ENCODE results near the gene HPCAL1.
A peak's percentile ranks its signal among the peaks of the same experiment; 100 is the strongest.

HPCAL1 gene

DNA sequence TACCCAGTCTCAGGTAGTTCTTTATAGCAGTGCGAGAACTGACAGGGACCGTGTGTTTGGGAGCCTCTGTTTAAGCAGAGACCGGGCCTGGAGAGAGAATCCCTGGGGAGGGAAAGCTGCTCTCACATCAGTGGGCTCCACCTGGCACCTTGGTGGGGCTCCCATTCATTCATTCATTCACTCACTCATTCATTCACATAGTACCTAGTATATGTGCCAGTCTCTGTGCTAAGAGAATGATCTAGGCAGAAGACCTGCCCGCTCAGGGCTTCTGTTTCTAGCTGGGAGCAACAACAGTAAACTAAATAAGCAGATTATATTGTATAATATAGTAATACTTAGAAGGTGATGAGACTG is 17.8 kb downstream of the HPCAL1 start:
- no peak for DNase-seq (ENCODE audit: low read depth in 2 of 3, low spot score in 2 of 3)

DNA sequence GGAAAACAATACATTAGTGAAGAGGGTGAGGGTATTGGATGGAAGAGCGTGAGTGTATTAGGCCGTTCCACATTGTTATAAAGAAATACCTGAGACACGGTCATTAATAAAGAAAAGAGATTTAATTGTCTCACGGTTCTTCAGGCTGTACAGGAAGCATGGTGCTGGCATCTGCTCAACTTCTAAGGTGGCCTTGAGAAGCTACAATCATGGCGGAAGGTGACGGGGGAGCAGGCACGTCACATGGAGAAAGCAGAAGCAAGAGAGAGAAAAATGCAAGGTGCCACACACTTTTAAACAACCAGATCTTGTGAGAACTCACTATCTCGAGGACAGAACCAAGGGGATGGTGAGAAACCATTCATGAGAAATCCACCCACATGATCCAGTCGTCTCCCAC is 18.2 kb downstream of the HPCAL1 start:
- no peak for DNase-seq (ENCODE audit: low read depth in 2 of 3, low spot score in 2 of 3)

DNA sequence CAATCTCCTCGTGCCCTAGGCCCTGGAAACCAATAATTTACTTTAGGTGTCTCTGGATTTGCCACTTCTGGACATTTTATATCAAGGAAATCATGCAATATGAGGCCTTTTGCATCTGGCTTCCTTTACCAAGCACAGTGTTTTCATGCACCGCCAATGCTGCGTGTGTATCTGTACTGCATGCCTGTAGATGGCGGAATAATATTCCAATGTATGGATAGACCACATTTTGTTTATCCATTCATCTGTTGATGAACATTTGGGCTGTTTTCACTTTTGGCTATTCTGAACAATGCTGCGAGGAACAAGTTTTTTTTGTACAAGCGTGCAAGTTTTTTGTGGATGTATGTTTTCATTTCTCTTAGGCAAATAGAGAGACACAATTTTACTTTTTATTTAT is 18.9 kb downstream of the HPCAL1 start:
- DNase-seq (ENCODE audit: low read depth in 2 of 3, low spot score in 2 of 3) = no peak

DNA sequence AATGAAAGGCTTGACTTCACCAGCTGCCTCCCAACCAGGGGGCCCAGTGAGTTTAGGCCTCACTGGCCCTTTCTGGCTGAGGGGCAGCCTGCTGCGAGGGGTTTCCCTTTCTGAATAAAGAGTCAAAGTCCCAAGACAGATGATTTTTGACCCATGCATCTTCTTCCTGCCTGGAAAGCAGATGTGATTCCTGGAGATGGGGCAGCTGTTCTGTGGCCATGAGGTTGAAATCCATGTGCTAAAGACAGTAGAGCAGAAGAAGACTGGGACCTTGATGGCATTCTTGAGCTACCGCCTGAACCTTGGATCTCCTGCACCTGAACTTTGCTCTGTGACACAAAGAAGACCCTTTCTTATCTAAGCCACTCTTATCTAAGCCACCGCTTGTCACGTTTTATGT is 19.8 kb downstream of the HPCAL1 start:
- DNase-seq (ENCODE audit: low read depth in 2 of 3, low spot score in 2 of 3) = no peak

DNA sequence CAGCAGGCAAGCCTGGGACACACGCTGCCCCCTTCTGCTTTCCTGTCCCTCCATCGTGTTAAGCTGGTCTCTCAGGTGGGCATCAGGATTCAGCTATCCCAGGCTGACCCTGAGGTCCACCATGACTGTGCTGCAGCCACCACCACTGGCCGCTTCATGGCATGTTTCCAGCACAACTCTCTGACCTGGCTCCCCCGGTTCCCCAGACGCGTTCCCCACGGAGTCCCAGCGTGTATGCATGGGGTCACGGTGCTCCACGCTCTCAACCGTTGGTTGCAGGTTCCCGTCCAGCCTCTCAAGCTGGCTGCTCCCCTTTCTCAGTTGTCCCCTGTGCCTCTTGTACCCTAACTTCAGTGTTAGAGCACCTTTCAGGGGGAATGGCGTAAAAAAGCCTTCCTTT is 20.3 kb downstream of the HPCAL1 start:
- no peak for DNase-seq (ENCODE audit: low read depth in 2 of 3, low spot score in 2 of 3)

DNA sequence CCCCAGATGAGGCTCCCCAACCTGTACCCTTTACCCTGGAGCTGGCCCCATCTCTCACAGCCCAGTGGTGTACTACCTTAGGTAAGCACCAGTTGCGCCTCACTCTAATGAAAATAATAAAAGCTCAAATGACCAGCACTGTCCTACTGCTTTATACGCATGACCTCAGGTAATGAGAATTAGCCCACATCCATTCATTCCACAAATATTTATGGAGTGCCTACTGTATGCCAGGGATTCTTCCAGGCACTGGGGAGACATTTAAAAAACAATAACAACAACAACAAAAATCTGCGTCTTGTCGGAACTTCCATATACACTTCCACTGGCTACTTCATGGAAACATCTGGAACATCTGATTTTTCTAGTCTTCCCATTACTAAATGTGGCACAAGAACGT is 20.8 kb downstream of the HPCAL1 start:
- DNase-seq (ENCODE audit: low read depth in 2 of 3, low spot score in 2 of 3) = no peak

DNA sequence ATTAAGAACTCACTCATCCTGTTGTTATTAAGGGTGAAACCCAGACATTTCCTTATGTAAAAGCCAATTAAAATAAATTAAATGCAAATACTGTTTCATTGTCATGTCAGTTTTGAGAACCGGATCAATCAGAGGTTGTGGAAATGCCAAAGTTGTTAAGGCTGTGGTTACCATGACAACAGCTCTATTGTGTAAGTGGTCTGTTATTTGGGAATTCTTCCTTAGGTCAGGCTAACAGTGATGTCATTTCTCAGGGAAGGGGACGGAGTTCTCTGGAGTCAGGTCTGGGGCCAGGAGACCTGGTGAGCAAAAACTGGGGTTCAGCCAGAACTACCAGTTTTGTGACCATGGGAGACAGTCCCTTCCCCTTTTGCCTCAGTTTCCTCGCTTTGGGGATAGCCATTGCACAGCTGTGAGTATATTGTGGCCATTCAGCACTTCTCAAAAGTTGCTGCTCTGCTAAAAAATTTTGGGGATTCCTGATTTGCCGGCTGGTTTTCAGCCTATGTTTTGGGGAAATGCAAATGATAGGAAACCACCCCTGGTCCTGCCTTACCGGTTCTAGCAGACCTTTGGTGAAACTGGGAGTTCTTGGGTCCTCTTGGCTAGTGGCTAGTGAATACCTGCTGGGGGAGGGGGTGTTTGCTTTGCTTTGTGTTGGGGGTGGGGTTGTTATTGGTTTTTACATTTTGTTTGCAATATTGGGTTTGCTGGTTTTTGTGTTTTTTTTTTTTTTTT is 21.6 kb downstream of the HPCAL1 start:
- DNase-seq (ENCODE audit: low read depth in 2 of 3, low spot score in 2 of 3) = no peak

DNA sequence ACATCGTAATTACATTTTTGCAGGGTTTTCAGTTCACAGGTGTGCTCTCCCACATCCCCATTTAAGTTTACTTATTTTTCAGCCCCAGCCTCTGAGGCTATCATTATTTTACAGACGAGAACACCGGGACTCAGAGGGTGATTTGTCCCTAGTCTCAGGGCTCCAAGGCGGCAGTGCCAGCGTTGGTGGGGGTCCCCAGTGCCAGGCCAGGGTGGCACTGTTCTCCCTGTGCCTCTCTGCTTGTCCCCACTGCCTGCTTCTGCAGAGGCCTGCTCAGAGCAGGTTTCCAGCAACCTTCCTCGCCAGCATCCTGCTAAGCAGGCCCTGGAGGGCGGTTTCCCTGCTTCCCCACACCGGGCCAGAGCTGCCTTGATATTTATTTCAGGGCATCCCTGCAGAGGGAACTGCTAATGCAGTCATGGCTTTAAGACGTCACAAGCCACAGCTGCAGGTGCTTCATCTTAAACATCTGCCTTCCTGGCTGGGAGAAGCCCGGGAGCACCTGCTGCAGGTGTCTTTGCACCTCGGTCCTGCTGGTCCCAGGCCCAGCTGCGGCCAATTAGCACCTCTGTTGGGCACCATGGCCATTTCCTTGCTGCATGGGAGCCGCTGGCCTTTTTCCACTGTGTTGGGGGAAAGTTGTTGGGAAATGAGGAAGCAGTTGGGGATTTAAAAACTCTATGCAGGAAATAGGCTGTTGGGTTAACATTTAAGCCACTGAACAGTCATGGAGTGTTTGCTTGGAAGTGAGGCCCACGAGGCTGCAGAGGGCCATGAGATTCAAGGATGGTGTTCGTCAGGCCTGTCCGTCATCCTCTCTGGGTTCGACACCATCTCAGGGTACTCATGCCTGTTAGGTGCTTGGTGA is 22.8 kb downstream of the HPCAL1 start:
- DNase-seq (ENCODE audit: low read depth in 2 of 3, low spot score in 2 of 3) = no peak

DNA sequence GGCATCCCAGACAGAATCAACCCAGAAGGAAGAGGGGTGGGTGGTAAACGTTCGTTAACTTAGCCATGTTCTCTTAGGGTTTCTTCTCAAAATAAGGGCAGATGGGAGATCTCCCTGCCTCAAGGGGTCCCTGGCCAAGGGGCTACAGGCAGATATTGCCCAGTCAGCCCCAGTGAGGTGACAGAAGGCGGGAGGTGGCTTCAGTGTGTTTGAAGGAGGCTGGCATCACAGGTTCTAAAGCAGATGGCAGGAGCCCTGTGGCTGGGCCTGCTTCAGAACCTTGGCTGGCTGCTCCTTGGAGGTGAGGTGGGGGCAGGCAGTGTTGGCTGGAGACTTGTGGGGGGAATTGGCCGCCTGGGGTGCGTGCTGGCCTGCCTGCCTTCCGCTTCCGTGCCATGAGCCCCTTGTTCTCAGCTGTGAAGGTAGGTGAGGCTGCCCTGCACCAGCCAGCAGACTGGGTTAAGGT is 23.5 kb downstream of the HPCAL1 start:
- no peak for DNase-seq (ENCODE audit: low read depth in 2 of 3, low spot score in 2 of 3)

DNA sequence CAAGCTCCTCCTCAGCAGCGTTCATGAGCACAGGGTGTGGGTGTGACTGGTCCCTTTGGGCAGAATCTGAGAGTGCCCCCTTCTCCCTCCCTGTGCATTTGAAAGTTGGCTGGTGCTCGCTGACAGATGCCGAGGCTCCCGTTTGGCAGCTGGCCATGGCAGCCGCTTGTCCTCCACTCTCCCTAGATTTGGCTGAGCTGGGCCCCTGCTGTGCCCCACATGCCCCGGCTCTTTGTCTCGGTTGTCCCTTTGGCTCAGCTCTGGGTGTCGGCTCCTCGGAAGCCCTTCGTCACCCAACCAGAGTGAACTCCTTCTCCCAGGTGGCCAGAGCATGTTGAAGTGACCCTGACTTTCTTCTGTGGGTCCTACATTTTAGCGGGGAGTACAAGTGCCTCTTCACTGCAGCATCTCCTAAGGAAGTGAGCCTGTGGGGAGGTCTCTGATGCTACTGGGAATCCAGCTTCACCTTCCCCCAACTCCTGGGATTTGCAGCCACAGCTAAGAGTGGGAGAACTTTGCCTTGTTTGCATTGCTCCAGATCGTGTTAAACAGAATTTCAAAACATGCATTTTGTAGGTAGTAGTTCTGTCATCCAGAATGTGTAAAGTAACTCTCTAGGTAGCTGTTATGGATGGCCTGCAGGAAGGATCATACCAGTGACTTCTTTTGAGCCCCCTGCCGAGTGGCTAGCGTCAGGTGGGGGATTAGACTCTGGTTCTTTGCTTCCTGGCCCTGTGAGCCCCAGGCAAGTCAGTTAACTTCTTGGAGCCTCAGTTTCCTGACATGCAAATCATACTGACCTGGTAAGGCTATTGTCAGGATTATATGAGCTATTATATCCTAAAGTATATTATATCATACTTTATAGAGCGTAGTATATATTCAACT is 24.2 kb downstream of the HPCAL1 start:
- DNase-seq (ENCODE audit: low read depth in 2 of 3, low spot score in 2 of 3) = no peak

DNA sequence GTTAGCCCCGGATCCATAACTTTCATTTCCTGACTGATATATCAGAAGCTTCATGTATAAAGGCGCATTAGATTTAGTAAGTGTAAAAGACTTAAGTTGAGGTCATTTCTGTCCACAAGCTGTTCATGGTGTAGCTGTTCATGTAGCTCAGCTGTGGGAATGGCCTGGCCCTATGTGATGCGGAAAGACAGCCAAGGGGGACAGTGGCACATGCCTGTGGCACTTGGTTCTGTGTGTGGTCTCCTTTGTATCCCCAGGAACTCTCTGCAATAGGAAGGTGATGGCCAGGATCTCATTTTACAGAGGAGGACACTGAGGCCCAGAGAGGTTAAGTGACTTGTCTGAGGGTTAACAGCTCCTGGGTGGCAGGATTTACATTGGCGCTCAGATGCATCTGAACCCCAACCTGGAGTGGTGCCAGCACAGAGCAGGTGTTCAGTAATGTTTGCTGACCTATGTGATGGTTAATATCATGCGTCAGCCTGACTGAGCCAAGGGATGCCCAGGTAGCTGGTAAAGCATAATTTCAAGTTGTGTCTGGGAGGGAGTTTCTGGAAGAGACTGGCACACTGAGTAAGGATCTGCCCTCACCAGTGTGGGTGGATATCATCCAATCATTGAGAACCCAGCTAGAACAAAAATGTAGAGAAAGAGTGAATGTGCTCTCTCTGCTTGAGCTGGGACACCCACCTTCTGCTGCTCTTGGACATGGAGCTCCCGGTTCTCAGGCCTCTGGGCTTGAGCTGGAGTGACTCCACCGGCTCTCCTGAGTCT is 25.4 kb downstream of the HPCAL1 start:
- DNase-seq (ENCODE audit: low read depth in 2 of 3, low spot score in 2 of 3) = no peak

DNA sequence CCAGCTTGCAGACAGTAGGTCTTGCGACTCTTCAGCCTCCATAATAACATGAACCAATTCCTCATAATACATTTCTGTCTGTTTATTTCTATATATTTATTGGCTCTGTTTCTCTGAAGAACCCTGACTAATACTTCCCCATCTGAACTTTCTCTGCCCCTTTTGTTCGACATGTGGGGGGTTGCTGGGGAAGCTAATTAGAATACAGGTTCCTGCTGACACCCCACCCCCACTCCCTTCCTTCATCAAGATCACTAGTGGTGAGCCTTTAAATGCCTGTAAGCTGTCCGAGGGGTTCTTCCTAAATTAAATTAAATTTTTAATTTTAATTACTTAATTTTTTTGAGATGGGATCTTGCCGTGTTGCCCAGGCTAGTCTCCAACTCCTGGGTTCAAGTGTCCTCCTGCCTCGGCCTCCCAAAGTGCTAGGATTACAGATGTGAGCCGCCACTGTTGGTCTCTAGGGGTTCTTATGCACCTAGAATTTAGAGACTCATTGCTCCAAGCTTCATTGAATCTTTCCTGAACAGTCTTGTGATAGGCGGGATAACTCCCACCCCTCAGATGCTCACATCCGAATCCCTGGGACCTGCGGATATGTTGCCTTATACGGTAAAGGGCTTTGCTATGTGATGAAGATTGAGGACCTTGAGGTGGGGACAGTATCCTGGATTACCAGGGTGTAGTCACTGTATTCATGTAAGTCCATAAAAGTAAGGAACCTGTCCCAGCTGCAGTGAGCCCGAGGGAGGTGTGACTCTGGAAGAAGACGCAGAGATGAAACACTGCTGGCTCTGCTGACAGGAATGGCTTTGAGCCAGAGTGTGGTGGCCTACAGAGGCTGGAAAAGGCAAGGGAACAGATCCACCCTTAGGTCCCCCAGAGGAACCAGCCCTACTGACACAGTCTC is 26.2 kb downstream of the HPCAL1 start:
- DNase-seq (ENCODE audit: low read depth in 2 of 3, low spot score in 2 of 3) = no peak

DNA sequence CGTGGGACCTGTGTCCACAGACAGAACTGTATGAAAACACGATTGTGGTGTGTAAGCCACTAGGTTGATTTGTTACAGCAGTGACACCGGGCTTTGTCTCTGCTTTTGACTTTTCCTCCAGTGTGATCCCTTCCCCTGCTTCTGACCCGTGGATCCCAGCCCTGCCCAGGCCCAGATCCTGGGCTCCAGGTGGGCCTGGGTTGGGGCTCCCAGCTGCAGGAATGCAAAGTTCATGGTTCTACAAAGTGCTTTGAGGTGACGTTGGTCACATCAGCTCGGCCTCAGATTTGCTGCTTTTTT is 26.8 kb downstream of the HPCAL1 start:
- DNase-seq (ENCODE audit: low read depth in 2 of 3, low spot score in 2 of 3) = no peak

DNA sequence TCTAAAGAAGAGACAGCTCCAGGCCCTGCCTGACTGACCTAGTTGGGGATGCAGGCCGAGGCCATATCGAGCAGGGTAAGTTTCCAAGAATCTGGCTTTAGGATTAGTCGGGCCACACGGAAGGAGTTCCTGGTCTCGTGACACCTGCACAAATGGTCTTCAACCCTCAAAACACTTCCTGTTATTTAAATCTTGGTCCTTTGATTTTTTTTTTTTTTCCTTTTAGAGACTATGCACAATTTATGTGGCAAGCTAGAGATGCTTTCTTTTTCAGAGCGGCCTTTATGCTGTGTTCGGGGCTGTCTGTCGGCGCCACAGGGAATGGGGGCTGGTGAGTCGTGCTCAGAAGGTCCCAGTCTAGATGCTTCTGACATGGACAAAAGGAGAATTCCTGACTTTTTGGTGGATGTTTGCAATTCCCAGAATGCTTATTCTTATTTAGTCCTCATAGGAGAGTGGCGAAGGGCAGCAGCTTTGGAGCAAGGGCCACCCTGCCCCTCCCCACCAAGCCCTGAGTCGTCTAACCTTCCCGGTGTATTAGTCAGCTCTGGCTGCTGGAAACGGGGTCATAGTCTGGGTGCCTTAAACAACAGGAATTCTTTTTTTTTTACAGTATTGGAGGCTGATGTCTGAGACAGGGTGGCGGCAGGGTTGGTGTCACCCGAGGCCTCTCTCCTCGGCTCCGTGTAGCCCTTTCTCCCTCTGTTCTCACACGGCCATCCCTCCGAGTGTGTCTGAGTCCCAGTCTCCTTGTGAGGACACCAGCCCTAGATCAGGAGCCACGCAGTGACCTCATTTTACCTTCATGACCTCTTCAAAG is 27.4 kb downstream of the HPCAL1 start:
- no peak for DNase-seq (ENCODE audit: low read depth in 2 of 3, low spot score in 2 of 3)

DNA sequence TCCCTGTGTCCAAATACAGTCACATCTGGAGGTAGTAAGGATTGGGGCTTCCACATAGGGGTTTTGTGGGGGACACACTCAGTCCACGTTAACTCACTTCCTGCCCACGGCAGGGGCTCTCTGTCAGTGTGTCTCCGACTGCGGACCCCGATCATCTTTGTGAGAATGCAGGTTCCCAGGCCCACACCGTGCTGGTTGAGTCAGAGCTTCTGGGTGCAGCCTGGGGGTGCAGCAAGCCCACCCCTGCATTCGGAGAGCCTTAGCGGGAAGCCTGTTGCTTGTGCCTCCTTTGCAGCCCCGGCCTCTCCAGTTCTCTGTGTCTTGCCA is 28.0 kb downstream of the HPCAL1 start:
- DNase-seq (ENCODE audit: low read depth in 2 of 3, low spot score in 2 of 3) = no peak

DNA sequence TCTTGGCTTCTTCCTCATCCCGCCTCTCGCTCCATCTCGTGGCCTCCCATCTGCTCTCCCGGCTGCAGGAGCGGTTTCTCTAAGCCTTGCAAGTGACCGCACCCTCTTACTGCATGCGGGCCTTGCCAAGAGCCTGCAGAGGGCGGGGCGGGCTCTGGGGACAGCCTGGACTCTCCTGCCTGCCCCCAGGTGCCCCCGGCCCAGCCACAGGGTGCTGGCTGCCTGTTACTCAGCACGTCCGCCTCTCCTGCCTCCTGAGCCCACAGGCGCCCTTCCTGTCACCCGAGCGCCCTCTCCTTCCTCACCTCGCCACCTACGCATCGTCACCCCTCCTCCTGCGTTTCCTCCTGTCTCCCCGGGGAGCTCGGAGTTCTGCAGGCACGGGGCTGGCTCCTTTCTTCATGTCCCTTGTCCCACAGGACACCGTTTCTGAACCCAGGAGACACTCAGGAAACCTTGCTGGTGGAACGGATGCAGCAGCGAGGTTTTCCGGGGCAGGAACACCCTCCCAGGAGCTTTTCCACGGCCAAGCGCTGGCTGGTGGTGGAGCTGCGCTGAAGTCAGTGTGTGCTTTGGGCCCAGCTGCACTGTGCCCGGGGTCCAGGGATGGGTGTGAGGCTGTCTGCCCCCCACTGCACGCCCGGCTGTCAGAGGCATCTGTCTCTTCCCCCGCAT is 28.5 kb downstream of the HPCAL1 start:
- peak; percentile 48 to 60 (median 52) for DNase-seq (ENCODE audit: low read depth in 2 of 3, low spot score in 2 of 3)

DNA sequence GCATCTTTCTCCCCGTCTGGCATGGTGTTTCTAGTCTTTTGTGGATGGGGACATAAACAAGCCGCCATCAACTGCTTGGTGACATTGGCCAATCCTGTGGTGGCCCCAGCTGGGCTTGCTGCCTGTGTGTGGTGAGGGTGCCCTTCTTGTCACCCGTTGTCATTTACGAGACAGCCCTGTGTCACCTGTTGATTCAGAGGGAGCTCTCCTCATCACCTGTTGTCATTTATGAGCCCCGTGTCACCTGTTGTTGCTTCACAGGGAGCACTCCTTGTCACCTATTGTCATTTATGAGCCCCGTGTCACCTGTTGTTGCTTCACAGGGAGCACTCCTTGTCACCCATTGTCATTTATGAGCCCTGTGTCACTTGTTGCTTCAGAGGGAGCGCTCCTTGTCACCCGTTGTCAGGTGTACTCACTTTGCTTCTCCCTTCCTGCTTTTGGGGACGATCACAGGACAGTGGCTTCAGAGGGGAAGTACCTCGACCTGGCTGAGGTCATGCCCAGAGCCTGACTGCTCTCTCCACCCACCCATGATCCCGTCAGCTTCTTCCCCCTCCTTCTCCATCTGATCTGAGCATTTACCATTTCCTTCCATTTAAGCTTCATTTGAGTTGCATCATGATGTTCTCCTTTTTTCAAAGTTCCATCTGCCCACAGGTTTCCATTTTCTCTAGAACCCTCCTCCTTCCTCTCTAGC is 29.1 kb downstream of the HPCAL1 start:
- DNase-seq (ENCODE audit: low read depth in 2 of 3, low spot score in 2 of 3) = peak; percentile 15 to 39 (median 27)

Measured in activated CD8-positive, alpha-beta memory T cell treated with anti-CD3 and anti-CD28 coated beads for 48 hours (primary cell).